GM18951 (cell line): ENCODE measurements around the gene ITPRIP.

Experiments used
- POLR2A ChIP-seq: IDR thresholded peaks from 4 replicates; pipeline ENCODE4 v1.6.1; 2011; ENCODE audit warnings: mild to moderate bottlenecking; ENCODE audit not compliant: insufficient read length, insufficient read depth; ENCODE audit errors: extremely low read depth
- in situ Hi-C: fragments of 300-500 bp; cut with MboI; formaldehyde crosslinking; loops from one replicate; pipeline ENCODE4 v1.12.0; 2022; ENCODE audit warnings: low sequenced_read_pairs, mixed read lengths, inconsistent platforms; ENCODE audit not compliant: unreplicated experiment

The ITPRIP gene

DNA sequence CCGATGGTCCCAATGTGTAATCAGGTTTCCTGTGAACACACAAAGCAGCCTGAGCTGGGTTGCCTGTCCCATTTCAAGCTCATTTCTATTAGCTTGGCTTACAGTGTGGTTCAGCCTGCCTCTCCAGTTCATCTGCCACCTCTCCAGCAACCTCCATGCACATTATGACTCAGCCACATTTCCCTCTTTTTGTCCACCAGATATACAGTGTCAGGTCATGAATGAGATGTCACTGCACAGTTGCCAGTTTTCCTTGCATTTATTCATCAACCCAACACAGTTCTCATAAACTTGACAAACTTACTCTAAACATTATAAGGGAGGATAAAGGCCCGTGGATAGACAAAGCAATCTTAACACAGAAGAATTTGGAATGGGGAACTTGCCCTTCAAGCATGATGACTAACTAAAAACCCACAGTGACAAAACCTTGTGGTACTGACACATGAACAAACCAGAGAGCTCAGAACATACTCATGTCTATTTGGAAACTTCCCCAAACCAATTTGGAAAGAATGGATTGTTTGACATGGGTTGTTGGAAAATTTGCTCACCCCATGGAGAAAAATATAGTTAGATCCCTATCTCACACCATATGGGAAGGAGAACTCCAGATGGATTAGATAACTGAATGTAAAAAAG, 12.9 kb upstream of the ITPRIP start:
- TF ChIP-seq POLR2A: no peak
- in situ Hi-C loops: no loop called here

DNA sequence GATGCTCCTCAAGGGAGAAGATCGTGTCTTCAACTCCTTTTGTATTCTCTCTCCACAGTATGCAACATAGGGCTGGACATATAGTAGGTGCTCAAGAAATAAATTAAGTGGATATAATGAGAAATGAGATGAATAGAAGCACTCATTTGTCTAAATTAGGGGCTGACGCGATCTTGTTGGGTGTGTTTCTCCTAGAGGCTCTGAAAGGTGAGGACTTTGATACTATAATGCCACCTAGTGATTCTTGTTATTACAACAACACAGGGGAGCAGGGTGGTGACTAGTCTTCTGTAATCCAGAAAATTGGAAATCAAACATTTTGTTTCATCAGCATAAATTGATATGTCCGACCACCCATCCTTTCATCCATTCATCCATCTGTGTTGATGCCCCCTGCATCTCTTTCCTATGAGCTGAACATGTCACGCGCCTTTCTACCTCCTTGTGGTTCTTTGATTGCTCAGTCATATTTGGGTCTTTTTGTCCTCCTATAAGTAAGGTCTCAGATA, 11.9 kb upstream of the ITPRIP start:
- in situ Hi-C loops: no loop called here
- TF ChIP-seq POLR2A: no peak

DNA sequence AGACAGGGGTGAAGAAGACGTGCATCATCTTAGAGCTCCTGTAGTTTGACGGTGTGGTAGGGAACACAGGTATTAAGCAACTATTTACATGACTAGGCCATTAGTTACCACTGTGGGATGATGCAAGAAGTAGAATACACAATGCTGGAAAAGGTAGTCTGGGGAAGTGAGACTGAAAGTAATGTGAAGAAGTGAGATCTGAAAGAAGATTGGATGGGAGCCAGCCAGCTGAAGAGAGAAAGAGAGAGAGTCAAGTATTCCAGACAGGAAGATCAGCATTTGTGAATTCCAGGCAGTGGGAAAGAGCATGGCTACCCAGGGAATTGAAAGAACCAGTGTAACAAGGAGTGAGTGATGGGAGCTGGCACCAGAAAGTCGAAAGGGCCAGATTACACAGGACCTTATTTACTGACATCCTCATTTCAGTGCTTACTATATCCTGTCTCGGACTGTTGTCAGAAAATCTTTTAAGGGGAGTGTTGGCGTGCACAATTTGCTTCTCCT, 11.4 kb upstream of the ITPRIP start:
- in situ Hi-C loops: loop anchor here (5.0 kb wide), 1 partner anchor 47 kb away; no protein-coding TSS in a partner anchor
- no peak for TF ChIP-seq POLR2A

DNA sequence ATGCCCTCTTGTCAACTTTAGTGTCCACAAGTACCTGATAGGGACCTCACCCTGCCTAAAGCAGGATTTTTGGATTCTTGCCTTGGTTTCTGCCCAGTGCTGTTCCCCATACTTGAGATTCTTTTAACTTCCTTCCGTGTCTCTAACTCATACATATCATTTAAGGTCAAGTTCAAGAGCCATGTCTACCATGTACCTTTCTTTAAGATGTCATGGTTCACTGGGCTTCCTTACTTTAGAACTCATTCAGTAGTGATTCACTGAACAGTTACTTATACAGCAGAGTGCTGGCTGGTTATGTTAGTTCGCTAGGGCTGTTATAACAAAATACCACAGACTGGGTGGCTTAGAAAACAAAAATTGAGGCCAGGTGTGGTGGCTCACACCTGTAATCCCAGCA, 10.3 kb upstream of the ITPRIP start:
- in situ Hi-C loops: loop anchor here (5.0 kb wide), 1 partner anchor 46 kb away; no protein-coding TSS in a partner anchor
- no peak for TF ChIP-seq POLR2A

DNA sequence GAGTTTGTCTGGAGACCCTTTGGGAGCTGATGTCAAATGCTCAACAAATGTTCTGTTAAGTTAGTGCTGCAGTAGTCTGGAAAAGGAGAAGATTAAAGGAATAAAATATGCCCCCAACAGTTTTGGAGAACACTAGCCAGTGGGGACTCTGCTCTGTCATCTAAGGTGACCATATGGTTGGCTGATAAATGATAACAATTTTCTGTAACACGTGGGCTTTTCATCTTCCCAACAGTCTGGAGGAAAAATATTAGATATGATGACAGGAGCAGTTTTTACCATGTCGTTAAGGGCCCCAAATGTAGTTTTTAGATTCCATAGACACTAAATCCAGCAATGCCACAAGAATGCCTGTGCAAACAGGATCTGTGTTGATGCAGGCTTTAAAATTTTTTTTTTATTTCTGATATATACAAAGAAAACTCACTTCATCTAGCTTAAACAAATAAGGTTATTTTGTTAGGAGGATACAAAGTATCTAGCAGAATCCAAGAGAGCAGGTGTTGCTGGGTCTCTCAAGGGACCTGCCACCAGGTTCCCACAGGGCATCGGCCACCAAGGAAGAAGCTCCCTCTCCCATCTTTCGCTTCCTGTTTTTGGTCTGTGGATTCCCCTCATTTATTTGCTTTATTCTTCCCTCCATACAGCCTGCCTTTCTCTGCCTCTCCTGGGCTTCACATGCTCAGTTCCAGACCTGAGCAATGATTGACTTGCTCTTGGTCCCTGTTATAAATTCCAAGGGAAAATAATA, 9.2 kb upstream of the ITPRIP start:
- TF ChIP-seq POLR2A: no peak
- in situ Hi-C loops: loop anchor here (5.0 kb wide), 1 partner anchor 45 kb away; no protein-coding TSS in a partner anchor

DNA sequence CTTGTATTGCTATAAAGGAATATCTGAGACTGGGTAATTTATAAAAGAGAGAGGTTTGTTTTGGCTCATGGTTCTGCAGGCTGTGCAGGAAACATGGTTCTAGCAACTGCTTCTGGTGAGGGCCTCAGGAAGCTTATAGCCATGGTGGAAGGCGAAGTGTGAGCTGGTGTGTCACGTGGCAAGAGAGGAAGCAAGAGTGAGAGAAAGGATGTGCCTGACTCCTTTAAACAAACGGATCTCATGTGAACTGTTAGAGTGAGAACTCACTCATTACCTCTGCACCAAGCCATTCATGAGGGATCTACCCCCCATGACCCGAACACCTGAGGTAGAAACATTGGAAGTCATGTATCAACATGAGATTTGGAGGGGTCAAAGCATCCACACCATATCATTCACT, 7.7 kb upstream of the ITPRIP start:
- in situ Hi-C loops: loop anchor here (5.0 kb wide), 1 partner anchor 44 kb away; no protein-coding TSS in a partner anchor
- no peak for TF ChIP-seq POLR2A

DNA sequence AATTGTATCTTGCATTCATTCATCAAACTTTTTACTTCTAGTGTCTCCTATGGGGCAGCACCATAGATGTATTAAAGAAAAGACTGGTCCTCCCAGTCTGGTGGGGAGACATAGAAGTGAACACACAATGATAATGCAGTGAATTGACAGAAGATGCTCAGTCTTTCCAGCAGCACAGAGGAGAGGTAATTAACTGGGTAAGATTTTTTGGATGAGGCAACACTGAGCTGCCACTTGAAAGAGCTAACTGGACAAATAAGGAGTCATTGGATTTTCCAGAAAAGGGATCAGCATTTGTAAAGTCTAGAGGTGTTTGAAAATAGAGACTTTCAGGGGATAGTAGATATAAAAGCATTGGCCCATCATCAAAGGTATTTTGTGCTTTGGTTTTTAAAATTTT, 7.2 kb upstream of the ITPRIP start:
- TF ChIP-seq POLR2A: no peak
- in situ Hi-C loops: loop anchor here (5.0 kb wide), 1 partner anchor 43 kb away; no protein-coding TSS in a partner anchor

DNA sequence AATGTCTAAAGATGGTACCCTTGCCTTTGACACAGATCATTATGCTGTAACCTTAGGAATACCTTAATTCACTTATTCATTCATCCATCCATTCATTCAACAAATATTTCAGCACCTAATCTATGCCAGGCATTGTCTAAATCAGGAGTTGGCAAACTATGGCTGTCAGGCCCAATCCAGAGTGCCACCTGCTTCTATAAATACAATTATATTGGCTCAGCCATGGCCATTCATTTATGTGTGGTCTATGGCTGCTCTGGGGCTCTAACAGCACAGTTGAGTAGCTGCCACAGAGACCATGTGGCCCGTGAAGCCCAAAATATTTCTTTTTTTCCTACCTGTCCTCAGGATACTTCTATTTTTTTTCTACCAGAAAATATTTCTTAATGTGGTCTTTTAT, 6.0 kb upstream of the ITPRIP start:
- in situ Hi-C loops: no loop called here
- no peak for TF ChIP-seq POLR2A

DNA sequence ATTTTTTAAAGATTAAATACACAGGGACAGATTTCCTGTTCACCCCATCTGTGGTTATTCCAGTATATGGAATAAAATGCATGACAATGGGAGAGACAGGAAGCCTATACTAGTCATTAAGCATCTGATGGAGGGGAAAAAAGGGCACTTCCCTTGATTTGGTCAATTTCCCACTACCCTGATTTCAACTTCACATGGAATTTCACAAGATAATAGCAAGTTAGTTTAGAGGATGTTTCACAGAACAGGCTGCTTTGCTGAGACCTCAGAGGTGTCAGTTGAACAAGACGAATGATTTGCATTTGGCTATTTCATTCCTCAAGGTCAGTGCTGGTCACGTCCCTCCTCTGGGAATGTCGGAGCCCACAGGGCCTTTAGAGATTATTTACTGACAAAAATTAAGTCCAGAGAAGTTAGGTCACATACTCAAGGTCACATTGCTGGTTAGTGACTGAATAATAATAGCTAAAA, 4.7 kb upstream of the ITPRIP start:
- in situ Hi-C loops: no loop called here
- no peak for TF ChIP-seq POLR2A

DNA sequence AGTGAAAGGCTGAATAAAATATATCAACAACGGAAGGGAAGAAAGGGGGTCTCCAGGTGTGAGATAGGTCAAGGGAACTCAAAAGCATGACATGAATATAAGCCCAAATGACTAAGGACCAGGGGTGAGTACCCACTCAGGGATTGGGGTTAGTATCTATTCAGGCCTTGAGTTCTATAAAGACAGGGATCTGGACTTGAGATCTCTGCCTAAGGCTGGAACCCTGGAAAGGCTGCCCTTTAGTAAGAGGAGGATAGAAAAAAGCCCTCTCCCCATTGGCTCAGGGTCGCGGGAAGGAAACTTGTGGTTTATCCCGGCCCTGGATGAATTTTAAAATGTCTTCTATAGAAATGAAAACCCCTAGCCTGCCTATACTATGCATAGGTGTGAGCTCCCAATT, 2.4 kb upstream of the ITPRIP start:
- TF ChIP-seq POLR2A: no peak
- in situ Hi-C loops: no loop called here

DNA sequence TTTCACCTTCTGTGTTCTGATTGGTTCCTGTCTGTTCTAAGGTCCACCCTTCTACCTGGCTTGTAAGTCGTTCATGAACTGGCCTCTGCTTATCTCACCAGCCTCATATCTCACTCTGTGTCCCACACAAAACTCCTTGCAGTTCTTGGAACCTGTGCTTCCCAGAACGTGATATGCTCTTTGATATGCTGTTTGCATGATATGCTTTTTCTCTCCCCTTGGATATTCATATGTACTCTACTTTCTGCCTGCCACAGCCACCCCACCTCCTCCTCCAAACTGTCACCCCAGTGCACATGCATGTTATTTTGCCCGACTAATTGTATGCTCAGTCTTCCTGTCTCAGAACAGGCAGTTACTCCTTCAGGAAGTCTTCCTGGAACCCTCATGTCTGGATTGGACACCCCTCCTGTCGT, 1.9 kb upstream of the ITPRIP start:
- TF ChIP-seq POLR2A: no peak
- in situ Hi-C loops: no loop called here

DNA sequence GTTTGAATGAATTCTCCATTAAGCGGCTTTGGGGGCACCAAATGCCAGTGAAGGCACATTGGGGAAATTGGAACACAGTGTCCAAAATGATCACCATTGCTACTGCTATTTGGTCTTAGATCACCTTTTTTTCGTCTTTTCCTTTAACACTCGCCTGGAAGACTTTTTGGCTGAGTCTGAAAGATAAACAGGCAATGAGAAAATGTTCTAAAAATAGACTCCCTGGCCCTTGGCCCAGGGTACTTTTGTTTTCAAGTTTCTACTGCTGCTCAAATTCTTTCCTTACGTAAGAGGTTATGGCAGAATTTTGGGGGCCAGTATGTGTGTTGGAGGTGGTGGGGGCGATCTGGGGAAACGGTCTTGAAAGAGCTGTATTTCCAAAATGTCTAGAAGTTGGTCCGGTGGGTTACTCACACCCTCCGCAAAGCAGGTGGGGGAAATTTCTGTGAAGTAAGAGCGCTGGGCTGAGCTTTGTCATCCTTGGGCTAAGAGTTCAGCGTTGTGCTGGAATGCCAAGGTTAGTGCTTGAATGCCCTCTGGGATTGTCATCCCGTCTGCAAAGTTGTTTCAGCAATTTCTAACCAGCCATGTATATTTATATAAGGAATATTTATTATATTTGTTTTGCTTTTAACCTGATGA, 1.3 kb upstream of the ITPRIP start:
- in situ Hi-C loops: no loop called here
- TF ChIP-seq POLR2A: no peak

DNA sequence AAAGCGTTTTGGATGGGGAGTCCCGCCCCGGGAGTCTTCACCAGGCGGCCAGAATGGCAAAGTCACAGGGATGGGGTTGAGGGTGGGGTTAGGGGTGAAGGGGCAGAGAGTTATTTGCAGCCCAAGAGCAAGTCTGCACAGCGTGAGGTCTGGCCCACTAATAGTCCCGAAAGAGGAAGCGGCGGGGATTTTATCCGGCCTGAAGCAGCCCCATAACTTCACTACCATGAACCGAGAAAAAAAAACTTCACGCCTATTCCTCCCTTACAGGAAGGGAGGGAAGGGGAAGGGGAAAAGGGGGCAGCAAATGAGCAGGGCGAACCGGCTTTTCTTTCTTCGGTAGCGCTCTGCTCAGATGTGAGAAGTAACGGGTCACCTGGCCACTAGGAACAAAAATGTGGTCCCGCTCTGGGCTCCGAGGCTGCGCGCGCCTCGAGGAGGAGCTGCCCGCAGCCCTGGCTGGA, 712 bp downstream of the ITPRIP start:
- no peak for TF ChIP-seq POLR2A

DNA sequence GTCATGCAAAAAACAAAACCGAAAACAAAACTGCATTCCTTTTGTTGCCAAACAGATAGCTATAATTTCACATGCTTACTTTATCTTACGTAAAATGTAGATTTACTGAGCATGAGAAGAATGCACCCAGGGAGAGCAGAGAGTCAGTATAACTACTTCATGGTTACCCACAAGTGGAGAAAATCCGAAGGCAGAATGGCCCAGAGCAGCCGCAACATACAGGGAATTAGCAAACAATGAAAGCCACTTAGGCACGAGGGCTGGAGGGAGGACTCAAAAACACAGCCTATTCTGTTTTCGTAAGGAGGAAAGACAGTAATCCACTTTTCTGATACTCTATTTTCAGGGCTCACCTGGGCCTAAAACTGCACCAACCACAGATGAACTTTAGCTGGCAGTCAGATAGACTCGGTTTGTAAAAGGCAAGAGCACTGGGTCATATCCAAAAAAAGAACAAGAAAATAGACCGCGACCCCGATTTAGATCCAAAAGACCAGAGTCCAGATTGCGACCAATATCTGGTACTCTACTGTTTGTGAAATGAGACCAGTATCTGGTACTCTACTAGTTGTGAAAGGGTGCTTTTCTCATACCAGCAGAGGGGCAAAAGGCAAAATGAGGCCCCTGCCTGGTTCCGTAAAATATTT, 1.3 kb downstream of the ITPRIP start:
- TF ChIP-seq POLR2A: no peak
- in situ Hi-C loops: no loop called here

More for the DNA sequence above, 712 bp downstream of the ITPRIP start:
- in situ Hi-C loops: no loop called here
